WTC11 (cell line): ENCODE measurements around the gene BOLA3. TPM values are rescaled to one million over a fixed set of nuclear protein-coding genes. Genes with fewer than 3 reads are reported as not detected.

Source experiments
- ATAC-seq: fragments of 200-7000 bp; cut with Tn5 transposase; 2 replicates; pipeline ENCODE4 v1.10.0; 2021; ENCODE audit warnings: mild to moderate bottlenecking, moderate library complexity
- CTCF ChIA-PET: fragments of 300-600 bp; sonication (Branson Sonifier 250); formaldehyde crosslinking; loops from one replicate; lab custom pipeline; 2021; ENCODE audit warnings: antibody characterized with exemption; lab: Charles Lee
- POLR2A ChIA-PET: fragments of 350-600 bp; sonication (Branson Sonifier 250); formaldehyde crosslinking; loops from one replicate; lab custom pipeline; 2021; ENCODE audit warnings: antibody characterized with exemption; lab: Charles Lee
- DNase-seq: peaks from one replicate; pipeline ENCODE4 v3.0.0; 2021; ENCODE audit warnings: low spot score
- H3K27ac Mint-ChIP-seq: 2 replicates; pipeline ENCODE4 v1.8.0; 2021; ENCODE audit warnings: mixed read lengths
- H3K27me3 Mint-ChIP-seq: 2 replicates; pipeline ENCODE4 v1.8.0; 2021; ENCODE audit warnings: low read depth, mild to moderate bottlenecking, moderate library complexity, mixed read lengths
- H3K36me3 Mint-ChIP-seq: 2 replicates; pipeline ENCODE4 v1.8.0; 2021; ENCODE audit warnings: mixed read lengths
- H3K4me1 Mint-ChIP-seq: 2 replicates; pipeline ENCODE4 v1.8.0; 2022; ENCODE audit warnings: mixed read lengths
- H3K4me3 Mint-ChIP-seq: 2 replicates; pipeline ENCODE4 v1.8.0; 2021; ENCODE audit warnings: mild to moderate bottlenecking, moderate library complexity, mixed read lengths
- H3K9me3 Mint-ChIP-seq: 2 replicates; pipeline ENCODE4 v1.8.0; 2021; ENCODE audit warnings: mixed read lengths
- CDX4 ChIP-seq: fragments of 250-450 bp; sonication (Bioruptor Pico); IDR thresholded peaks from 2 replicates; pipeline ENCODE4 v1.9.0; 2021; ENCODE audit warnings: moderate library complexity, mild to moderate bottlenecking, inconsistent platforms, borderline replicate concordance
- CREM ChIP-seq: sonication (generic); formaldehyde crosslinking; IDR thresholded peaks from 2 replicates; pipeline ENCODE4 v1.8.1; 2022; ENCODE audit warnings: mild to moderate bottlenecking, missing genetic modification reagents, moderate library complexity
- E2F4 ChIP-seq: sonication (generic); formaldehyde crosslinking; IDR thresholded peaks from 2 replicates; pipeline ENCODE4 v1.8.1; 2022; ENCODE audit warnings: low read depth, mild to moderate bottlenecking, moderate library complexity, missing genetic modification reagents, borderline replicate concordance
- EMX1 ChIP-seq: fragments of 250-450 bp; sonication (Bioruptor Pico); IDR thresholded peaks from 2 replicates; pipeline ENCODE4 v1.8.0; 2021; ENCODE audit warnings: mild to moderate bottlenecking
- FOXP1 ChIP-seq: sonication (generic); formaldehyde crosslinking; IDR thresholded peaks from 2 replicates; pipeline ENCODE4 v1.8.0; 2022; ENCODE audit warnings: missing genetic modification reagents, mild to moderate bottlenecking, moderate library complexity, borderline replicate concordance
- GRHL2 ChIP-seq: fragments of 250-450 bp; sonication (Bioruptor Pico); IDR thresholded peaks from 2 replicates; pipeline ENCODE4 v1.8.0; 2022; ENCODE audit warnings: mild to moderate bottlenecking, moderate library complexity; ENCODE audit not compliant: insufficient replicate concordance, severe bottlenecking
- NFE2L1 ChIP-seq: sonication (generic); formaldehyde crosslinking; IDR thresholded peaks from 2 replicates; pipeline ENCODE4 v1.8.1; 2023; ENCODE audit warnings: missing genetic modification reagents
- NR3C1 ChIP-seq: sonication (generic); formaldehyde crosslinking; conservative IDR thresholded peaks from 2 replicates; pipeline ENCODE4 v1.8.1; 2023; ENCODE audit warnings: low read depth, mild to moderate bottlenecking, missing genetic modification reagents
- OVOL2 ChIP-seq: fragments of 250-450 bp; sonication (Bioruptor Pico); IDR thresholded peaks from 2 replicates; pipeline ENCODE4 v1.9.0; 2021; ENCODE audit warnings: mild to moderate bottlenecking, borderline replicate concordance
- PREB ChIP-seq: sonication (generic); formaldehyde crosslinking; IDR thresholded peaks from 2 replicates; pipeline ENCODE4 v1.8.1; 2022; ENCODE audit warnings: mild to moderate bottlenecking, missing genetic modification reagents, moderate library complexity, borderline replicate concordance
- RORB ChIP-seq: fragments of 250-450 bp; sonication (Bioruptor Pico); IDR thresholded peaks from 2 replicates; pipeline ENCODE4 v1.9.0; 2021; ENCODE audit warnings: mild to moderate bottlenecking
- SOX15 ChIP-seq: fragments of 250-450 bp; sonication (Bioruptor Pico); IDR thresholded peaks from 2 replicates; pipeline ENCODE4 v1.9.0; 2021; ENCODE audit warnings: mild to moderate bottlenecking
- TCF7 ChIP-seq: sonication (generic); formaldehyde crosslinking; IDR thresholded peaks from 2 replicates; pipeline ENCODE4 v1.8.0; 2022; ENCODE audit warnings: mild to moderate bottlenecking, low read depth, missing genetic modification reagents, moderate library complexity
- TEAD1 ChIP-seq: sonication (generic); formaldehyde crosslinking; IDR thresholded peaks from 2 replicates; pipeline ENCODE4 v1.8.0; 2022; ENCODE audit warnings: mild to moderate bottlenecking, missing genetic modification reagents
- ZMAT4 ChIP-seq: fragments of 250-450 bp; sonication (Bioruptor Pico); IDR thresholded peaks from 2 replicates; pipeline ENCODE4 v1.9.0; 2021; ENCODE audit warnings: mild to moderate bottlenecking
- ZNF396 ChIP-seq: fragments of 250-450 bp; sonication (Bioruptor Pico); IDR thresholded peaks from 2 replicates; pipeline ENCODE4 v1.8.0; 2021; ENCODE audit warnings: mild to moderate bottlenecking, moderate library complexity, borderline replicate concordance
- ZNF423 ChIP-seq: fragments of 250-450 bp; sonication (Bioruptor Pico); IDR thresholded peaks from 2 replicates; pipeline ENCODE4 v2.1.2; 2022; ENCODE audit warnings: mild to moderate bottlenecking, moderate library complexity
- total RNA-seq: library from RNA; stranded (reverse); gene quantifications from 3 replicates; pipeline ENCODE4 v1.2.3, GENCODE V29; 2021
- TF ChIP-seq, protein P1 (sequence below): fragments of 250-450 bp; sonication (Bioruptor Pico); IDR thresholded peaks from 2 replicates; pipeline ENCODE4 v1.9.0; 2021; ENCODE audit warnings: mild to moderate bottlenecking, borderline replicate concordance
- TF ChIP-seq, protein P2 (sequence below): sonication (generic); formaldehyde crosslinking; IDR thresholded peaks from 2 replicates; pipeline ENCODE4 v1.8.1; 2022; ENCODE audit warnings: low read depth, missing genetic modification reagents, borderline replicate concordance
- TF ChIP-seq, protein P3 (sequence below): sonication (generic); formaldehyde crosslinking; IDR thresholded peaks from 2 replicates; pipeline ENCODE4 v1.8.1; 2023; ENCODE audit warnings: mild to moderate bottlenecking, missing genetic modification reagents, moderate library complexity
- TF ChIP-seq, protein P4 (sequence below): sonication (generic); formaldehyde crosslinking; IDR thresholded peaks from 2 replicates; pipeline ENCODE4 v1.8.1; 2023; ENCODE audit warnings: mild to moderate bottlenecking, missing genetic modification reagents, borderline replicate concordance

The BOLA3 gene
- total RNA-seq, 1 experiment from 2014 or later: 58.2 TPM

DNA sequence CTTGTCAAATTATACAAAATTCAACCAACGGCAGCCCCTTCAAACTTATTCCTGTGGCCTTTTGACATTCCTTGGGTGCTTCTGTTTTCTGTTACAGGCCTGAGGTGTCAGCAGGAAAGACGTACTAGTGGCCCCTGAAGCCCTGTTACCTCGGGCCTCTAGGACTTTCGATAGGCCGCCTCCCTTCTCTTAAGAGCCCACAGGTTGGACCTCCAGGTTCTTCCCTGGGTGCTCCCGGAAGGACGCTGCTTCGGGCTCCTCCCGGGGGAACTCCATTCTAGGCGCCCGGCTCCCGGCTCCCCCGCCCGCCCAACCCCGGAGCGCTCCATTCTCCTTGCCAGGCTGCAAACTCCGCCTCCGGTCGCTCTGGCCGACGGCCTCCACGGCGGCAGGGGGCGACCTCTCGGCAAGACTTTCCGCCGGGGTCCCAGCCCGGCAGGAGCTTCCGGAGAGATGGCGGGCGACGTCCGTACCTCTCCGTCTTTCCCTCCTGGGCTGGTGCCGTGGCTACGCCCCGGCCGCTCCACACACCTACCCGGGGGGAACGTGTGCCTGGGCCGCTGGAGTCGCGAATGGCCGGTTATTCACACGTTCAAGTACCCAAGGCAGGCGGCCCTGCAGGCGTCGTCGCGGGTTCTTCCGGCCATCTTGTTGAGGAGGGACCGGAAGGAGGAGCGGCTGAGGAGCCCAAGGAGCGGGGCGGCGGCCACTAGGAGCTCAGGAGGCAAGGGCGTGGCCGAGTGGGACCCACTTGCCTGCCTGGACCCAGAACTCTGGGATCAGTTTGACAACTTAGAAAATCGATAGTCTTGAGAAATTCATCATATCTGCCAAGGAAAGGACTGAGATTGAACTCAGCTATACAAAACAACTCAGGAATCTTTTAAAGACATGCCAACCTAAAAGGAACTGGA lies 27.5 kb downstream of the BOLA3 start (continued):
- 0 out of 2 replicates have a peak, but pooled peaks have one; percentile 60 for TF ChIP-seq NFE2L1 (CRISPR knock-in tag)
- TF ChIP-seq CREM: peak; percentile 86
- TF ChIP-seq, protein P1, sequence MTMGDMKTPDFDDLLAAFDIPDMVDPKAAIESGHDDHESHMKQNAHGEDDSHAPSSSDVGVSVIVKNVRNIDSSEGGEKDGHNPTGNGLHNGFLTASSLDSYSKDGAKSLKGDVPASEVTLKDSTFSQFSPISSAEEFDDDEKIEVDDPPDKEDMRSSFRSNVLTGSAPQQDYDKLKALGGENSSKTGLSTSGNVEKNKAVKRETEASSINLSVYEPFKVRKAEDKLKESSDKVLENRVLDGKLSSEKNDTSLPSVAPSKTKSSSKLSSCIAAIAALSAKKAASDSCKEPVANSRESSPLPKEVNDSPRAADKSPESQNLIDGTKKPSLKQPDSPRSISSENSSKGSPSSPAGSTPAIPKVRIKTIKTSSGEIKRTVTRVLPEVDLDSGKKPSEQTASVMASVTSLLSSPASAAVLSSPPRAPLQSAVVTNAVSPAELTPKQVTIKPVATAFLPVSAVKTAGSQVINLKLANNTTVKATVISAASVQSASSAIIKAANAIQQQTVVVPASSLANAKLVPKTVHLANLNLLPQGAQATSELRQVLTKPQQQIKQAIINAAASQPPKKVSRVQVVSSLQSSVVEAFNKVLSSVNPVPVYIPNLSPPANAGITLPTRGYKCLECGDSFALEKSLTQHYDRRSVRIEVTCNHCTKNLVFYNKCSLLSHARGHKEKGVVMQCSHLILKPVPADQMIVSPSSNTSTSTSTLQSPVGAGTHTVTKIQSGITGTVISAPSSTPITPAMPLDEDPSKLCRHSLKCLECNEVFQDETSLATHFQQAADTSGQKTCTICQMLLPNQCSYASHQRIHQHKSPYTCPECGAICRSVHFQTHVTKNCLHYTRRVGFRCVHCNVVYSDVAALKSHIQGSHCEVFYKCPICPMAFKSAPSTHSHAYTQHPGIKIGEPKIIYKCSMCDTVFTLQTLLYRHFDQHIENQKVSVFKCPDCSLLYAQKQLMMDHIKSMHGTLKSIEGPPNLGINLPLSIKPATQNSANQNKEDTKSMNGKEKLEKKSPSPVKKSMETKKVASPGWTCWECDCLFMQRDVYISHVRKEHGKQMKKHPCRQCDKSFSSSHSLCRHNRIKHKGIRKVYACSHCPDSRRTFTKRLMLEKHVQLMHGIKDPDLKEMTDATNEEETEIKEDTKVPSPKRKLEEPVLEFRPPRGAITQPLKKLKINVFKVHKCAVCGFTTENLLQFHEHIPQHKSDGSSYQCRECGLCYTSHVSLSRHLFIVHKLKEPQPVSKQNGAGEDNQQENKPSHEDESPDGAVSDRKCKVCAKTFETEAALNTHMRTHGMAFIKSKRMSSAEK (CRISPR knock-in tag): 0 out of 2 replicates have a peak, but pooled peaks have one; percentile 42
- no peak for TF ChIP-seq RORB (CRISPR knock-in tag)
- TF ChIP-seq, protein P2, sequence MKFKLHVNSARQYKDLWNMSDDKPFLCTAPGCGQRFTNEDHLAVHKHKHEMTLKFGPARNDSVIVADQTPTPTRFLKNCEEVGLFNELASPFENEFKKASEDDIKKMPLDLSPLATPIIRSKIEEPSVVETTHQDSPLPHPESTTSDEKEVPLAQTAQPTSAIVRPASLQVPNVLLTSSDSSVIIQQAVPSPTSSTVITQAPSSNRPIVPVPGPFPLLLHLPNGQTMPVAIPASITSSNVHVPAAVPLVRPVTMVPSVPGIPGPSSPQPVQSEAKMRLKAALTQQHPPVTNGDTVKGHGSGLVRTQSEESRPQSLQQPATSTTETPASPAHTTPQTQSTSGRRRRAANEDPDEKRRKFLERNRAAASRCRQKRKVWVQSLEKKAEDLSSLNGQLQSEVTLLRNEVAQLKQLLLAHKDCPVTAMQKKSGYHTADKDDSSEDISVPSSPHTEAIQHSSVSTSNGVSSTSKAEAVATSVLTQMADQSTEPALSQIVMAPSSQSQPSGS (CRISPR knock-in tag): no peak
- TF ChIP-seq TEAD1 (CRISPR knock-in tag): peak; percentile 62; the same call in 1 of the 2 replicates
- TF ChIP-seq SOX15: no peak
- no peak for TF ChIP-seq ZMAT4
- no peak for TF ChIP-seq NR3C1 (CRISPR knock-in tag)
- TF ChIP-seq TCF7: 0 out of 2 replicates have a peak, but pooled peaks have one; percentile 49
- no peak for TF ChIP-seq ZNF423 (CRISPR knock-in tag)
- TF ChIP-seq EMX1 (CRISPR knock-in tag): peak; percentile 75; the same call in 1 of the 2 replicates
- no peak for TF ChIP-seq CDX4
- peak; percentile 87 for TF ChIP-seq FOXP1 (CRISPR knock-in tag)

- ChIA-PET CTCF (interaction anchor here (1.4 to 1.7 kb wide), 2 partner anchors 110 to 229 kb away, joined by 3 to 7 read pairs; no protein-coding TSS in a partner anchor), POLR2A (no interaction called here)
- ATAC-seq (no peak), DNase-seq (no peak)
- Mint-ChIP-seq H3K36me3 (peaks cover 28% of the 10 kb centered on the region), H3K4me1 (no peaks in the 10 kb centered on the region), H3K9me3 (peaks cover 26% of the 10 kb centered on the region), H3K4me3 (no peak overlapping the region), H3K27me3 (peaks cover 78% of the 10 kb centered on the region), H3K27ac (no peak overlapping the region)
- TF ChIP-seq ZNF396 (CRISPR knock-in tag): no peak
- TF ChIP-seq E2F4 (CRISPR knock-in tag): no peak
- no peak for TF ChIP-seq RORB (CRISPR knock-in tag)
- TF ChIP-seq, protein P3, sequence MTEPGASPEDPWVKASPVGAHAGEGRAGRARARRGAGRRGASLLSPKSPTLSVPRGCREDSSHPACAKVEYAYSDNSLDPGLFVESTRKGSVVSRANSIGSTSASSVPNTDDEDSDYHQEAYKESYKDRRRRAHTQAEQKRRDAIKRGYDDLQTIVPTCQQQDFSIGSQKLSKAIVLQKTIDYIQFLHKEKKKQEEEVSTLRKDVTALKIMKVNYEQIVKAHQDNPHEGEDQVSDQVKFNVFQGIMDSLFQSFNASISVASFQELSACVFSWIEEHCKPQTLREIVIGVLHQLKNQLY (CRISPR knock-in tag): no peak
- TF ChIP-seq, protein P4, sequence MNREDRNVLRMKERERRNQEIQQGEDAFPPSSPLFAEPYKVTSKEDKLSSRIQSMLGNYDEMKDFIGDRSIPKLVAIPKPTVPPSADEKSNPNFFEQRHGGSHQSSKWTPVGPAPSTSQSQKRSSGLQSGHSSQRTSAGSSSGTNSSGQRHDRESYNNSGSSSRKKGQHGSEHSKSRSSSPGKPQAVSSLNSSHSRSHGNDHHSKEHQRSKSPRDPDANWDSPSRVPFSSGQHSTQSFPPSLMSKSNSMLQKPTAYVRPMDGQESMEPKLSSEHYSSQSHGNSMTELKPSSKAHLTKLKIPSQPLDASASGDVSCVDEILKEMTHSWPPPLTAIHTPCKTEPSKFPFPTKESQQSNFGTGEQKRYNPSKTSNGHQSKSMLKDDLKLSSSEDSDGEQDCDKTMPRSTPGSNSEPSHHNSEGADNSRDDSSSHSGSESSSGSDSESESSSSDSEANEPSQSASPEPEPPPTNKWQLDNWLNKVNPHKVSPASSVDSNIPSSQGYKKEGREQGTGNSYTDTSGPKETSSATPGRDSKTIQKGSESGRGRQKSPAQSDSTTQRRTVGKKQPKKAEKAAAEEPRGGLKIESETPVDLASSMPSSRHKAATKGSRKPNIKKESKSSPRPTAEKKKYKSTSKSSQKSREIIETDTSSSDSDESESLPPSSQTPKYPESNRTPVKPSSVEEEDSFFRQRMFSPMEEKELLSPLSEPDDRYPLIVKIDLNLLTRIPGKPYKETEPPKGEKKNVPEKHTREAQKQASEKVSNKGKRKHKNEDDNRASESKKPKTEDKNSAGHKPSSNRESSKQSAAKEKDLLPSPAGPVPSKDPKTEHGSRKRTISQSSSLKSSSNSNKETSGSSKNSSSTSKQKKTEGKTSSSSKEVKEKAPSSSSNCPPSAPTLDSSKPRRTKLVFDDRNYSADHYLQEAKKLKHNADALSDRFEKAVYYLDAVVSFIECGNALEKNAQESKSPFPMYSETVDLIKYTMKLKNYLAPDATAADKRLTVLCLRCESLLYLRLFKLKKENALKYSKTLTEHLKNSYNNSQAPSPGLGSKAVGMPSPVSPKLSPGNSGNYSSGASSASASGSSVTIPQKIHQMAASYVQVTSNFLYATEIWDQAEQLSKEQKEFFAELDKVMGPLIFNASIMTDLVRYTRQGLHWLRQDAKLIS (CRISPR knock-in tag): no peak
- no peak for TF ChIP-seq OVOL2 (CRISPR knock-in tag)
- no peak for TF ChIP-seq GRHL2 (CRISPR knock-in tag)
- no peak for TF ChIP-seq PREB
These were observed 28.4 kb downstream of the BOLA3 start for GRCh38 chr2:74119339-74119738.
